Liver (tissue), 9 donors: Measurements from ENCODE around the gene ARPIN. TPM values are rescaled to one million over a fixed set of nuclear protein-coding genes. Genes with fewer than 3 reads are reported as not detected.
"Not testable (repeated sequence)": the region's sequence is repeated elsewhere in the genome, so short reads cannot be mapped to it uniquely, and the experiment has no call there.

Experiments used
- DNase-seq: peaks from one replicate; pipeline ENCODE4 v3.0.0-alpha.2; 2017; ENCODE audit warnings: low spot score
- H3K27ac ChIP-seq, 2 donors: one replicate each; pipeline ENCODE4 v1.7.0; 2013; ENCODE audit warnings: inconsistent platforms in 2 of 2, low read length in 2 of 2, control low read depth in 1 of 2, low read depth in 1 of 2, mild to moderate bottlenecking in 1 of 2
- H3K27me3 ChIP-seq, 4 donors: one replicate each; pipeline versions ENCODE4 v1.6.1 to v1.7.0; 2013; ENCODE audit warnings: low read length in 3 of 4, inconsistent platforms in 1 of 4, mild to moderate bottlenecking in 1 of 4, moderate library complexity in 1 of 4; ENCODE audit not compliant: control insufficient read depth in 4 of 4, insufficient read depth in 4 of 4
- H3K36me3 ChIP-seq, 4 donors: one replicate each; pipeline versions ENCODE4 v1.6.1 to v1.7.0; 2013; ENCODE audit warnings: low read length in 3 of 4, mild to moderate bottlenecking in 3 of 4, low read depth in 1 of 4, moderate library complexity in 1 of 4; ENCODE audit not compliant: control insufficient read depth in 4 of 4, insufficient read depth in 3 of 4
- H3K4me1 ChIP-seq, 4 donors: one replicate each; pipeline versions ENCODE4 v1.6.1 to v1.7.0; 2013; ENCODE audit warnings: low read length in 3 of 4, mild to moderate bottlenecking in 3 of 4, moderate library complexity in 1 of 4; ENCODE audit not compliant: control insufficient read depth in 4 of 4, insufficient read depth in 4 of 4
- H3K4me3 ChIP-seq, 3 donors: one replicate each; pipeline versions ENCODE4 v1.6.1 to v1.7.0; 2013; ENCODE audit warnings: low read length in 3 of 3, control low read depth in 1 of 3, low read depth in 1 of 3, mild to moderate bottlenecking in 1 of 3
- H3K9ac ChIP-seq, 2 donors: one replicate each; pipeline ENCODE4 v1.7.0; 2013; ENCODE audit warnings: low read length in 2 of 2, mild to moderate bottlenecking in 2 of 2, moderate library complexity in 2 of 2, control low read depth in 1 of 2, low read depth in 1 of 2
- H3K9me3 ChIP-seq, 4 donors: one replicate each; pipeline versions ENCODE4 v1.6.1 to v1.7.0; 2013; ENCODE audit warnings: low read length in 3 of 4; ENCODE audit not compliant: control insufficient read depth in 4 of 4
- CTCF ChIP-seq: fragments of 150-350 bp; IDR thresholded peaks from 2 replicates; pipeline ENCODE4 v1.5.1; 2017; ENCODE audit warnings: improper control_type of control experiment, low read depth, low read length; ENCODE audit not compliant: missing input control
- EGR1 ChIP-seq, 2 donors: IDR thresholded peaks; 2 replicates each; pipeline ENCODE4 v1.6.1; 2016 to 2018; ENCODE audit warnings: antibody characterized with exemption in 2 of 2, low read depth in 2 of 2
- FOXA1 ChIP-seq: IDR thresholded peaks from 2 replicates; pipeline ENCODE4 v1.6.1; 2016; ENCODE audit warnings: antibody characterized with exemption
- FOXA2 ChIP-seq: IDR thresholded peaks from 2 replicates; pipeline ENCODE4 v1.6.1; 2016; ENCODE audit warnings: antibody characterized with exemption
- GABPA ChIP-seq, 2 donors: IDR thresholded peaks in 1 of 2; conservative IDR thresholded peaks in 1 of 2; 2 replicates each; pipeline ENCODE4 v1.6.1; 2016; ENCODE audit warnings: antibody characterized with exemption in 2 of 2, mild to moderate bottlenecking in 1 of 2, moderate library complexity in 1 of 2
- HNF4A ChIP-seq, 2 donors: conservative IDR thresholded peaks; 2 replicates each; pipeline ENCODE4 v1.6.1; 2016; ENCODE audit warnings: antibody characterized with exemption in 2 of 2, mild to moderate bottlenecking in 2 of 2
- HNF4G ChIP-seq: IDR thresholded peaks from 2 replicates; pipeline ENCODE4 v1.6.1; 2016; ENCODE audit warnings: antibody characterized with exemption
- JUND ChIP-seq, 2 donors: IDR thresholded peaks; 2 replicates each; pipeline ENCODE4 v1.6.1; 2016; ENCODE audit warnings: antibody characterized with exemption in 2 of 2
- NR2F2 ChIP-seq: IDR thresholded peaks from 2 replicates; pipeline ENCODE4 v1.6.1; 2016; ENCODE audit warnings: antibody characterized with exemption
- RAD21 ChIP-seq, 2 donors: IDR thresholded peaks; 2 replicates each; pipeline ENCODE4 v1.6.1; 2016; ENCODE audit warnings: antibody characterized with exemption in 2 of 2, mild to moderate bottlenecking in 2 of 2
- REST ChIP-seq: IDR thresholded peaks from 2 replicates; pipeline ENCODE4 v1.6.1; 2016; ENCODE audit warnings: antibody characterized with exemption, mild to moderate bottlenecking
- RXRA ChIP-seq, 2 donors: IDR thresholded peaks; 2 replicates each; pipeline ENCODE4 v1.6.1; 2017 to 2018; ENCODE audit warnings: antibody characterized with exemption in 2 of 2, mild to moderate bottlenecking in 1 of 2
- SP1 ChIP-seq: IDR thresholded peaks from 2 replicates; pipeline ENCODE4 v1.6.1; 2018; ENCODE audit warnings: antibody characterized with exemption, mild to moderate bottlenecking
- TAF1 ChIP-seq: conservative IDR thresholded peaks from 2 replicates; pipeline ENCODE4 v1.6.1; 2016; ENCODE audit warnings: antibody characterized with exemption, mild to moderate bottlenecking
- YY1 ChIP-seq: IDR thresholded peaks from 2 replicates; pipeline ENCODE4 v1.6.1; 2016; ENCODE audit warnings: antibody characterized with exemption, mild to moderate bottlenecking
- WGBS: extraction: QIAGEN DNeasy Blood & Tissue Kit; methylation state at CpG from one replicate; pipeline ENCODE4 v1.1.7; 2013; 5-methylcytosine and 5-hydroxymethylcytosine counted together
- polyA plus RNA-seq, 2 donors: library from polyadenylated mRNA; stranded (reverse) in 1 of 2; unstranded in 1 of 2; fragments of 200-250 nt in 1 of 2; fragments of >200 nt in 1 of 2; fragmentation: Nextera tagmentation in 1 of 2; extraction: Ambion mirVana in 1 of 2; gene quantifications; one replicate each; pipeline versions ENCODE4 v1.2.1 to v1.2.3, GENCODE V29; 2013 to 2015
- total RNA-seq, 2 donors: library from RNA; depleted of rRNA; stranded (reverse); fragments of >200 nt; gene quantifications; one replicate each; pipeline ENCODE4 v1.2.3, GENCODE V29; 2014
- TF ChIP-seq, protein P1 (sequence below): IDR thresholded peaks from 2 replicates; pipeline ENCODE4 v1.6.1; 2016; ENCODE audit warnings: antibody characterized with exemption
- TF ChIP-seq, protein P2 (sequence below): IDR thresholded peaks from 2 replicates; pipeline ENCODE4 v1.6.1; 2016; ENCODE audit warnings: antibody characterized with exemption
- TF ChIP-seq, protein P3 (sequence below): IDR thresholded peaks from 2 replicates; pipeline ENCODE4 v1.6.1; 2016; ENCODE audit warnings: antibody characterized with exemption
- donor health status: healthy.
- donor health status: healthy.
- donor health status: healthy.
- donor health status: healthy.
- donor health status: healthy.

Gene ARPIN
- total and polyA plus RNA-seq, 4 donors, result 1.6 to 7.2 (median 3.5) TPM

DNA sequence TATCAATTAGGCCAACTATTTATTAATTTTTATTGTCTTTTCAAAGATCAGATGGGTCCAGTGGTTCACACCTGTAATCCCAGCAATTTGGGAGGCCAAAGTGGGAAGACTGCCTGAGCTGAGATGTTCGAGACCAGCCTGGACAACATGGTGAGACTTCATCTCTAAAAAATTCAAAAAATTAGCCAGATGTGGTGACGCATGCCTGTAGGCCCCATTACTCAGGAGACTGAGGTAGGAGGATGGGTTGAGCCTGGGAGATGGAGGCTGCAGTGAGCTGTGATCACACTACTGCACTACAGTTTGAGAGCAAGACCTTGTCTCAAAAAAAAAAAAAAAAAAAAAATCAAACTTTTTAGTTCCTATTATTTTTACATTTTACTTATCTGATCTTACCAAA is 27.1 kb downstream of the ARPIN start:
- H3K4me3 ChIP-seq, result no peak overlapping the region
- H3K27me3 ChIP-seq, result no peaks in the 10 kb centered on the region
- TF ChIP-seq NR2F2 (no peak), FOXA1 (no peak), JUND (IDR thresholded peaks at IDR 0.05) (no peak), YY1 (no peak), REST (no peak), RAD21 (IDR thresholded peaks at IDR 0.05) (no peak), FOXA2 (no peak), RXRA (IDR thresholded peaks at IDR 0.05) (no peak), EGR1 (IDR thresholded peaks at IDR 0.05; ENCODE audit: low read depth in 2 of 2) (no peak), SP1 (no peak), CTCF (no peak), HNF4G (no peak), TAF1 (no peak), GABPA (IDR thresholded peaks at IDR 0.05 in 1 of 2, conservative IDR thresholded peaks at IDR 0.05 in 1 of 2) (no peak), HNF4A (conservative IDR thresholded peaks at IDR 0.05) (no peak)
- TF ChIP-seq, protein P1, sequence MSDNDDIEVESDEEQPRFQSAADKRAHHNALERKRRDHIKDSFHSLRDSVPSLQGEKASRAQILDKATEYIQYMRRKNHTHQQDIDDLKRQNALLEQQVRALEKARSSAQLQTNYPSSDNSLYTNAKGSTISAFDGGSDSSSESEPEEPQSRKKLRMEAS, result no peak
- TF ChIP-seq, protein P2, sequence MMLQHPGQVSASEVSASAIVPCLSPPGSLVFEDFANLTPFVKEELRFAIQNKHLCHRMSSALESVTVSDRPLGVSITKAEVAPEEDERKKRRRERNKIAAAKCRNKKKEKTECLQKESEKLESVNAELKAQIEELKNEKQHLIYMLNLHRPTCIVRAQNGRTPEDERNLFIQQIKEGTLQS, result no peak
- TF ChIP-seq, protein P3, sequence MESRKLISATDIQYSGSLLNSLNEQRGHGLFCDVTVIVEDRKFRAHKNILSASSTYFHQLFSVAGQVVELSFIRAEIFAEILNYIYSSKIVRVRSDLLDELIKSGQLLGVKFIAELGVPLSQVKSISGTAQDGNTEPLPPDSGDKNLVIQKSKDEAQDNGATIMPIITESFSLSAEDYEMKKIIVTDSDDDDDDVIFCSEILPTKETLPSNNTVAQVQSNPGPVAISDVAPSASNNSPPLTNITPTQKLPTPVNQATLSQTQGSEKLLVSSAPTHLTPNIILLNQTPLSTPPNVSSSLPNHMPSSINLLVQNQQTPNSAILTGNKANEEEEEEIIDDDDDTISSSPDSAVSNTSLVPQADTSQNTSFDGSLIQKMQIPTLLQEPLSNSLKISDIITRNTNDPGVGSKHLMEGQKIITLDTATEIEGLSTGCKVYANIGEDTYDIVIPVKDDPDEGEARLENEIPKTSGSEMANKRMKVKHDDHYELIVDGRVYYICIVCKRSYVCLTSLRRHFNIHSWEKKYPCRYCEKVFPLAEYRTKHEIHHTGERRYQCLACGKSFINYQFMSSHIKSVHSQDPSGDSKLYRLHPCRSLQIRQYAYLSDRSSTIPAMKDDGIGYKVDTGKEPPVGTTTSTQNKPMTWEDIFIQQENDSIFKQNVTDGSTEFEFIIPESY, result no peak
- no peaks in the 10 kb centered on the region for H3K9me3 ChIP-seq
- no peak overlapping the region for H3K9ac ChIP-seq
- H3K4me1 ChIP-seq, result peaks cover 0 to 3% (median 1%) of the 10 kb centered on the region in 4 donors
- peaks cover 9 to 53% (median 34%) of the 10 kb centered on the region in 4 donors for H3K36me3 ChIP-seq
- no peak for DNase-seq
- H3K27ac ChIP-seq, result no peak overlapping the region
- WGBS, result 97% methylated on average over 2 of the region's 2 CpGs

DNA sequence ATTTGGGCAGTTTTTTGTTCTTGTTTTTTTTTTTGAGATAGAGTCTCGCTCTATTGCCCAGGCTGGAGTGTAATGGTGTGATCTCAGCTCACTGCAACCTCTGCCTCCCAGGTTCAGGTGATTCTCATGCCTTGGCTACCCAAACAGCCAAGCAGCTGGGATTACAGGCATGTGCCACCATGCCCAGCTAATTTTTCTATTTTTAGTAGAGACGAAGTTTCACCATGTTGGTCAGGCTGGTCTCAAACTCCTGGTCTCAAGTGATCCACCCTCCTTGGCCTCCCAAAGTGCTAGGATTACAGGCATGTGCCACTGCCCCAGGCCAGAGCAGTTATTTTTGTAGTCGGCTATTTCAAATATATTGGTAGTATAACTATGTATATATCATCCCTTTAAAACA is 27.6 kb downstream of the ARPIN start:
- not testable (repeated sequence) for H3K9ac ChIP-seq, H3K4me1 ChIP-seq, DNase-seq, H3K9me3 ChIP-seq, H3K27me3 ChIP-seq, H3K27ac ChIP-seq, H3K4me3 ChIP-seq
- peaks cover 9 to 50% (median 34%) of the 10 kb centered on the region in 4 donors for H3K36me3 ChIP-seq
- 79% methylated on average over 3 of the region's 3 CpGs for WGBS
